ENCODE data around the gene SH3RF3. TPM values are rescaled to one million over a fixed set of nuclear protein-coding genes. Genes with fewer than 3 reads are reported as not detected.

SH3RF3 gene
- total RNA-seq, 3 donors from 2014 or later (not counting 1 experiment from before 2014, with no cell fraction given) = 0.23 to 0.61 (median 0.34) TPM

DNA sequence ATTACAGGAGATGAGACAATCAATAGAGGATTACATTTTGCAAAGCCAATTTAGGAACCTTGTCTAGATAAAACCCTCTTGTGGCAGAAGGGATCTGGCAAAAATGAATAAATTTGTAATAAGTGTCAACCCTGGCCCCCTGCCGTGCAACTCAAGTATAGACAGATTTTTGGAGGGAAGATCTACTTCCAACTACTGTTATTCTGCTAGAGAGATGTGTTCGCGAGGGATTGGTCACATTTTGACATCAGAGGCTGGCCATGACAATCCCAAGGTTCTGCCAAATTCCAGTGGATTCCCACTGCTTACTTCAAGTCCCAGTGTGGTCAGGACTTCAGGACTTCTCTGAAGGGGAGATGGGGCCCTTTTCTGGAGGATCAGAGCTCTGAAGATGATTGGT is 192.6 kb downstream of the SH3RF3 start:
- H3K9me3 Mint-ChIP-seq = no peaks in the 10 kb centered on the region
- H3K4me3 Mint-ChIP-seq = no peak overlapping the region
- no peaks in the 10 kb centered on the region for H3K36me3 Mint-ChIP-seq
- TF ChIP-seq, protein P1, sequence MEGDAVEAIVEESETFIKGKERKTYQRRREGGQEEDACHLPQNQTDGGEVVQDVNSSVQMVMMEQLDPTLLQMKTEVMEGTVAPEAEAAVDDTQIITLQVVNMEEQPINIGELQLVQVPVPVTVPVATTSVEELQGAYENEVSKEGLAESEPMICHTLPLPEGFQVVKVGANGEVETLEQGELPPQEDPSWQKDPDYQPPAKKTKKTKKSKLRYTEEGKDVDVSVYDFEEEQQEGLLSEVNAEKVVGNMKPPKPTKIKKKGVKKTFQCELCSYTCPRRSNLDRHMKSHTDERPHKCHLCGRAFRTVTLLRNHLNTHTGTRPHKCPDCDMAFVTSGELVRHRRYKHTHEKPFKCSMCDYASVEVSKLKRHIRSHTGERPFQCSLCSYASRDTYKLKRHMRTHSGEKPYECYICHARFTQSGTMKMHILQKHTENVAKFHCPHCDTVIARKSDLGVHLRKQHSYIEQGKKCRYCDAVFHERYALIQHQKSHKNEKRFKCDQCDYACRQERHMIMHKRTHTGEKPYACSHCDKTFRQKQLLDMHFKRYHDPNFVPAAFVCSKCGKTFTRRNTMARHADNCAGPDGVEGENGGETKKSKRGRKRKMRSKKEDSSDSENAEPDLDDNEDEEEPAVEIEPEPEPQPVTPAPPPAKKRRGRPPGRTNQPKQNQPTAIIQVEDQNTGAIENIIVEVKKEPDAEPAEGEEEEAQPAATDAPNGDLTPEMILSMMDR (IDR thresholded peaks at IDR 0.05) = no peak
- H3K27ac Mint-ChIP-seq = no peak overlapping the region
- Histone ChIP-seq H3K36me3 (ENCODE audit: control insufficient read depth, insufficient read depth, low read length) (no peaks in the 10 kb centered on the region), H3K27ac (ENCODE audit: low read length) (no peak overlapping the region), H3K4me1 (ENCODE audit: control insufficient read depth, insufficient read depth, low read length) (peaks cover 6% of the 10 kb centered on the region), H3K4me3 (ENCODE audit: low read length) (no peak overlapping the region), H3K27me3 (ENCODE audit: control insufficient read depth, insufficient read depth, low read length) (no peaks in the 10 kb centered on the region), H3K9me3 (ENCODE audit: control insufficient read depth, insufficient read depth, low read length) (no peaks in the 10 kb centered on the region)
- DNase-seq (no peak), ATAC-seq (no peak)
- peaks cover 7 to 12% of the 10 kb centered on the region in 2 donors for H3K4me1 Mint-ChIP-seq
- intact Hi-C loops (cut with micrococcal nuclease) = no loop called here
- 94% methylated on average over 3 of the region's 3 CpGs for WGBS (ENCODE audit: insufficient coverage)
- peaks cover 16 to 42% of the 10 kb centered on the region in 2 donors for H3K27me3 Mint-ChIP-seq (ENCODE audit: low read depth in 2 of 2)

DNA sequence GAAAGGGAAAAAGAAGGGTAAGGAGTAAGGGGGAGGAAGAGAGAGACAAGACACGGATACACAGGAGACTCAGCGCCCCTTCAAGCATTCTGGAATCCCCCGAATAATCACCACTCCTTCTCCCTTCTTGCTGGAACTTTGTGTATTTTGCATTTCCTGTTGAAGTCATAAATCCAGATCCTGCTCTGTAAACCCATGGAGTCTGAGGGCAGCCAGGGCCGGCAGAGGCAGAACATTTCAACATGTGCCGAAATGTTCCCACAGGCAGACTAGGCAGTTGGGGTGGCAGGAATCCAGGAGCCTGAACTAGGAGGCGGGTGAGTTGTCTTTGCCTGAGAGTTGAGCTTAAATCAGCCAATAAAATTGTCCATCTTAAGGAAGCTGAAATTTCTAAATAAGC is 193.1 kb downstream of the SH3RF3 start:
- no peaks in the 10 kb centered on the region for H3K36me3 Mint-ChIP-seq
- H3K4me1 ChIP-seq (ENCODE audit: control insufficient read depth, insufficient read depth, low read length) = peaks cover 6% of the 10 kb centered on the region
- H3K27me3 Mint-ChIP-seq (ENCODE audit: low read depth in 2 of 2) = peaks cover 16 to 48% of the 10 kb centered on the region in 2 donors
- no peak for ATAC-seq
- H3K36me3 ChIP-seq (ENCODE audit: control insufficient read depth, insufficient read depth, low read length) = no peaks in the 10 kb centered on the region
- WGBS (ENCODE audit: insufficient coverage) = 88% methylated on average over 2 of the region's 6 CpGs
- H3K27me3 ChIP-seq (ENCODE audit: control insufficient read depth, insufficient read depth, low read length) = no peaks in the 10 kb centered on the region
- no peaks in the 10 kb centered on the region for H3K9me3 ChIP-seq (ENCODE audit: control insufficient read depth, insufficient read depth, low read length)
- no peak overlapping the region for H3K4me3 Mint-ChIP-seq
- no peaks in the 10 kb centered on the region for H3K9me3 Mint-ChIP-seq
- intact Hi-C loops (cut with micrococcal nuclease) = no loop called here
- TF ChIP-seq, protein P1 (IDR thresholded peaks at IDR 0.05) = no peak
- no peak overlapping the region for H3K27ac Mint-ChIP-seq
- no peak overlapping the region for H3K27ac ChIP-seq (ENCODE audit: low read length)
- peaks cover 7 to 12% of the 10 kb centered on the region in 2 donors for H3K4me1 Mint-ChIP-seq
- H3K4me3 ChIP-seq (ENCODE audit: low read length) = no peak overlapping the region
- DNase-seq = no peak

DNA sequence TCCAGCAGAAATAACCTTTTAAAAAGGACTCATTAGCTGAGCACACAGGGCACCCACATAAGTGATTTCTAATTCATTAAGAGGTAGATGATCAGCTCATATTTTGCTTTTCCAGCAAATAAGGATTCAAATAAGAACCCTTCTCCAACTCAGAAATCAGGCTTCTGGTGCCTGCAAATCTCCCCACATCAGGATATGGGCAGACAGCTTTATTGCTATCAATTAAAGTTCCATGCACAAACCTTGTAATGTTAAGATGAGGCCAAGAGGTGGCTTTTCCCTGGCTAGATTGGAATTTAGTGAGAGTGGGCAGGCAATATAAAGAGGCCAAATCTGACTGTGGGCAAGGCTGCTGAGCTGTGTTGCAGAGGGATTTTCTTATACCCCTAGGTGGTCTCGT is 193.6 kb downstream of the SH3RF3 start:
- intact Hi-C loops (cut with micrococcal nuclease) = no loop called here
- H3K27ac Mint-ChIP-seq = no peak overlapping the region
- peaks cover 16 to 53% of the 10 kb centered on the region in 2 donors for H3K27me3 Mint-ChIP-seq (ENCODE audit: low read depth in 2 of 2)

More for the DNA sequence above, 193.6 kb downstream of the SH3RF3 start:
- no peaks in the 10 kb centered on the region for H3K9me3 Mint-ChIP-seq
- 86% methylated on average over 1 of the region's 1 CpG for WGBS (ENCODE audit: insufficient coverage)
- DNase-seq (no peak), ATAC-seq (no peak)
- Histone ChIP-seq H3K4me3 (ENCODE audit: low read length) (no peak overlapping the region), H3K9me3 (ENCODE audit: control insufficient read depth, insufficient read depth, low read length) (no peaks in the 10 kb centered on the region), H3K27me3 (ENCODE audit: control insufficient read depth, insufficient read depth, low read length) (no peaks in the 10 kb centered on the region), H3K4me1 (ENCODE audit: control insufficient read depth, insufficient read depth, low read length) (peaks cover 6% of the 10 kb centered on the region), H3K36me3 (ENCODE audit: control insufficient read depth, insufficient read depth, low read length) (no peaks in the 10 kb centered on the region), H3K27ac (ENCODE audit: low read length) (no peak overlapping the region)
- TF ChIP-seq, protein P1 (IDR thresholded peaks at IDR 0.05) = no peak
- peaks cover 7 to 12% of the 10 kb centered on the region in 2 donors for H3K4me1 Mint-ChIP-seq
- no peak overlapping the region for H3K4me3 Mint-ChIP-seq
- no peaks in the 10 kb centered on the region for H3K36me3 Mint-ChIP-seq
